SU-DHL-6 (cell line): ENCODE measurements around the gene MST1R.

Experiments used
- CTCF ChIP-seq: fragments of 200-600 bp; sonication (generic); IDR thresholded peaks from one replicate; pipeline ENCODE4 v1.5.1; 2017; ENCODE audit warnings: antibody characterized with exemption, mild to moderate bottlenecking, low read length, moderate library complexity; ENCODE audit not compliant: insufficient read depth, poor library complexity, severe bottlenecking
- EZH2phosphoT487 ChIP-seq: fragments of 200-600 bp; sonication (generic), shearing (Covaris generic); conservative IDR thresholded peaks from 2 replicates; pipeline ENCODE4 v1.6.1; 2018; ENCODE audit warnings: mild to moderate bottlenecking, antibody characterized with exemption, low read length, moderate library complexity, mixed read lengths

- TF ChIP-seq CTCF: no peak
- TF ChIP-seq EZH2phosphoT487: no peak
These were observed 11.2 kb upstream of the MST1R start for GRCh38 chr3:49914906-49915305.
